A549 (cell line): ENCODE measurements around the gene PXDC1. TPM values are rescaled to one million over a fixed set of nuclear protein-coding genes. Genes with fewer than 3 reads are reported as not detected.

Source experiments
- ATAC-seq, 2 experiments: fragments of 200-7000 bp in 1 of 2; fragments of >200 bp in 1 of 2; cut with Nextera tagmentation in 1 of 2; cut with Tn5 transposase in 1 of 2; 3 replicates each; pipeline versions ENCODE4 v1.8.0 to v1.9.1; 2018 to 2020; ENCODE audit warnings: mild to moderate bottlenecking in 1 of 2, moderate library complexity in 1 of 2
- CTCF ChIA-PET: fragments of 300-600 bp; sonication (Branson Sonifier 250); formaldehyde crosslinking; extraction: SDS; loops from one replicate; lab custom pipeline; 2021; ENCODE audit warnings: antibody characterized with exemption, inconsistent platforms; lab: Yijun Ruan, JAX
- POLR2A ChIA-PET: fragments of 350-600 bp; formaldehyde crosslinking; extraction: SDS; loops from one replicate; lab custom pipeline; 2021; ENCODE audit warnings: antibody characterized with exemption, inconsistent platforms; lab: Yijun Ruan, JAX
- DNase-seq, 2 experiments: peaks; one replicate each; pipeline versions ENCODE4 v3.0.0 to v3.0.0-alpha.2; 2011 to 2016; ENCODE audit warnings: low read depth in 1 of 2, low spot score in 1 of 2
- FAIRE-seq: peaks from 2 replicates; lab custom pipeline; 2011; peaks lifted over from hg19 to GRCh38; lab: Jason Lieb, UNC
- H3K27ac ChIP-seq, 2 experiments: fragments of >200 bp; sonication (Bioruptor Twin); formaldehyde crosslinking; 3 replicates each; pipeline ENCODE4 v1.5.1; 2016 to 2017
- H3K4me1 ChIP-seq: fragments of >200 bp; sonication (Bioruptor Twin); formaldehyde crosslinking; 3 replicates; pipeline ENCODE4 v1.6.1; 2016
- H3K4me2 ChIP-seq: fragments of >200 bp; sonication (Bioruptor Twin); formaldehyde crosslinking; 3 replicates; pipeline ENCODE4 v1.6.1; 2016
- H3K4me3 ChIP-seq: fragments of >200 bp; sonication (Bioruptor Twin); formaldehyde crosslinking; 3 replicates; pipeline ENCODE4 v1.5.1; 2016
- H3K9me3 ChIP-seq: fragments of >200 bp; sonication (Bioruptor Twin); formaldehyde crosslinking; 3 replicates; pipeline ENCODE4 v1.6.1; 2016
- CBX8 ChIP-seq: fragments of 200-600 bp; sonication (generic); IDR thresholded peaks from 2 replicates; pipeline ENCODE4 v1.6.1; 2016
- EP300 ChIP-seq, 2 experiments: fragments of >200 bp; sonication (Bioruptor Twin); formaldehyde crosslinking; IDR thresholded peaks; 2 replicates in 1 of 2; 3 replicates in 1 of 2; pipeline ENCODE4 v1.6.1; 2016 to 2017
- FOSL2 ChIP-seq, 2 experiments: fragments of 450-650 bp in 1 of 2; fragments of >200 bp in 1 of 2; sonication (Bioruptor Twin) in 1 of 2; formaldehyde crosslinking; IDR thresholded peaks; 2 replicates each; pipeline versions ENCODE4 v1.5.0 to v1.6.1; 2016 to 2020; ENCODE audit warnings: mild to moderate bottlenecking in 1 of 2, moderate library complexity in 1 of 2
- GATA3 ChIP-seq: IDR thresholded peaks from 2 replicates; pipeline ENCODE4 v1.6.1; 2012; ENCODE audit warnings: borderline replicate concordance
- HDAC2 ChIP-seq: fragments of 200-600 bp; sonication (generic); IDR thresholded peaks from 2 replicates; pipeline ENCODE4 v1.6.1; 2016
- HEYL ChIP-seq: fragments of 250-450 bp; sonication (Bioruptor Pico); IDR thresholded peaks from 2 replicates; pipeline ENCODE4 v1.8.0; 2021; ENCODE audit warnings: mild to moderate bottlenecking, moderate library complexity
- HMGXB4 ChIP-seq: fragments of 250-450 bp; sonication (Bioruptor Pico); IDR thresholded peaks from 2 replicates; pipeline ENCODE4 v1.5.0; 2021; ENCODE audit warnings: mild to moderate bottlenecking, moderate library complexity, borderline replicate concordance
- HOXA7 ChIP-seq: fragments of 250-450 bp; sonication (Bioruptor Pico); IDR thresholded peaks from 2 replicates; pipeline ENCODE4 v1.5.0; 2020; ENCODE audit warnings: mild to moderate bottlenecking, moderate library complexity
- HOXB13 ChIP-seq: fragments of 250-450 bp; sonication (Bioruptor Pico); IDR thresholded peaks from 2 replicates; pipeline ENCODE4 v1.5.0; 2020; ENCODE audit warnings: low read depth, mild to moderate bottlenecking, moderate library complexity
- HOXB5 ChIP-seq: fragments of 250-450 bp; sonication (Bioruptor Pico); IDR thresholded peaks from 2 replicates; pipeline ENCODE4 v1.5.0; 2020; ENCODE audit warnings: mild to moderate bottlenecking, moderate library complexity
- JUN ChIP-seq, 2 experiments: fragments of >200 bp; sonication (Bioruptor Twin); formaldehyde crosslinking; IDR thresholded peaks; 2 replicates in 1 of 2; 3 replicates in 1 of 2; pipeline ENCODE4 v1.6.1; 2016 to 2017
- JUNB ChIP-seq: fragments of >200 bp; sonication (Bioruptor Twin); formaldehyde crosslinking; IDR thresholded peaks from 2 replicates; pipeline ENCODE4 v1.6.1; 2016
- MAFK ChIP-seq: fragments of 450-650 bp; IDR thresholded peaks from 2 replicates; pipeline ENCODE4 v1.6.1; 2014; ENCODE audit not compliant: partially characterized antibody
- MAX ChIP-seq: IDR thresholded peaks from 2 replicates; pipeline ENCODE4 v1.6.1; 2012
- MAZ ChIP-seq: fragments of 150-350 bp; IDR thresholded peaks from 2 replicates; pipeline ENCODE4 v1.6.1; 2014; ENCODE audit warnings: antibody characterized with exemption, low read depth, low read length, borderline replicate concordance
- NFE2L2 ChIP-seq: fragments of 150-350 bp; conservative IDR thresholded peaks from 2 replicates; pipeline ENCODE4 v1.6.1; 2014; ENCODE audit warnings: low read length
- NR3C1 ChIP-seq: fragments of >200 bp; sonication (Bioruptor Twin); formaldehyde crosslinking; IDR thresholded peaks from 3 replicates; pipeline ENCODE4 v1.6.1; 2017
- PHF8 ChIP-seq: fragments of 200-600 bp; sonication (generic); IDR thresholded peaks from 2 replicates; pipeline ENCODE4 v1.6.1; 2016; ENCODE audit warnings: low read depth, mild to moderate bottlenecking, antibody characterized with exemption, moderate library complexity, borderline replicate concordance
- POLR2AphosphoS2 ChIP-seq: conservative IDR thresholded peaks from 2 replicates; pipeline ENCODE4 v1.6.1; 2012; ENCODE audit warnings: low read length, improper control_type of control experiment, inconsistent platforms
- SMC3 ChIP-seq: fragments of >200 bp; sonication (Bioruptor Twin); formaldehyde crosslinking; IDR thresholded peaks from 3 replicates; pipeline ENCODE4 v1.6.1; 2018; ENCODE audit warnings: inconsistent platforms
- SREBF2 ChIP-seq: fragments of 450-650 bp; IDR thresholded peaks from 2 replicates; pipeline ENCODE4 v1.6.1; 2014; ENCODE audit warnings: mild to moderate bottlenecking, moderate library complexity
- ZC3H11A ChIP-seq: fragments of 450-650 bp; IDR thresholded peaks from 2 replicates; pipeline ENCODE4 v1.6.1; 2014; ENCODE audit warnings: antibody characterized with exemption, mild to moderate bottlenecking
- ZFP36 ChIP-seq: fragments of 450-650 bp; IDR thresholded peaks from 2 replicates; pipeline ENCODE4 v1.6.1; 2014; ENCODE audit warnings: borderline replicate concordance; ENCODE audit not compliant: partially characterized antibody
- ZSCAN20 ChIP-seq: fragments of 250-450 bp; sonication (Bioruptor Pico); IDR thresholded peaks from 2 replicates; pipeline ENCODE4 v1.8.0; 2022; ENCODE audit warnings: mild to moderate bottlenecking, moderate library complexity
- WGBS: methylation state at CpG from one replicate; pipeline ENCODE4 v1.1.6; 2017; ENCODE audit errors: missing lambda C conversion rate; 5-methylcytosine and 5-hydroxymethylcytosine counted together
- polyA plus RNA-seq, 4 experiments: library from polyadenylated mRNA; depleted of rRNA in 3 of 4; stranded (reverse); fragments of >200 nt; fragmentation: RNase III in 1 of 4; extraction: RNeasy Plus Mini Kit Qiagen cat#74134 plus additional on column Dnase treatment in 1 of 4; gene quantifications; 2 replicates in 3 of 4; 3 replicates in 1 of 4; pipeline ENCODE4 v1.2.3, GENCODE V29; 2011 to 2017
- TF ChIP-seq, protein P1 (sequence below): fragments of 200-600 bp; sonication (generic); IDR thresholded peaks from 2 replicates; pipeline ENCODE4 v1.6.1; 2016; ENCODE audit warnings: antibody characterized with exemption, mild to moderate bottlenecking, moderate library complexity
- TF ChIP-seq, protein P2 (sequence below): fragments of 450-650 bp; IDR thresholded peaks from 2 replicates; pipeline ENCODE4 v1.6.1; 2014; ENCODE audit warnings: antibody characterized with exemption
- TF ChIP-seq, protein P3 (sequence below): fragments of >200 bp; sonication (Bioruptor Twin); formaldehyde crosslinking; IDR thresholded peaks from 2 replicates; pipeline ENCODE4 v1.6.1; 2016

The PXDC1 gene
- polyA plus RNA-seq, 2 of the 4 experiments (the other 2 are of a cell fraction) = 2.5 to 6.6 TPM

DNA sequence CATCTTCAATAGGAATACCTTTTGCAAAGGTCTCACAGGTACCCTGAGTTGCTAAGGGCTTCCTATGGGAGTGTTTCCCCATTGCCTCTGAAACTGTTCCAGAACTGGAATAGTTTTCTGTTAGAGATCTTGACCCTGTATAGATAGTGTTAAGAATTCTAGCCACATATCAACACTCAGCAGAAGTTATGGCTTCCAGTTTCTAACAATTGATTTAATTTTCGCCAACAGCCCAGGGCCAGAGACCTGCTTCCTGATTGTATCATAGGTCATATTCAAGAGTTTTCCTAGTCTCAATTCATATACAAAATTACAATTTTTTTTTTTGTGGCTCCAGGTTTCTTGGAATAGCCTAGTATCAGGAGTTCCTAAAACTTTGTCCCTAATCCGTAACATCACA lies 61.0 kb downstream of the PXDC1 start:
- POLR2A ChIA-PET = no interaction called here
- TF ChIP-seq FOSL2 (IDR thresholded peaks at IDR 0.05) (no peak), FOSL2 (CRISPR knock-in tag; IDR thresholded peaks at IDR 0.05) (no peak), HOXB5 (CRISPR knock-in tag) (no peak), JUN (IDR thresholded peaks at IDR 0.05) (no peak), NR3C1 (no peak), GATA3 (no peak), PHF8 (no peak), CBX8 (no peak), ZSCAN20 (no peak), HOXB13 (no peak), ZFP36 (no peak), HOXA7 (no peak), HDAC2 (no peak), HEYL (CRISPR knock-in tag) (no peak), HMGXB4 (no peak), EP300 (IDR thresholded peaks at IDR 0.05) (no peak), NFE2L2 (no peak), MAZ (no peak)
- TF ChIP-seq, protein P1, sequence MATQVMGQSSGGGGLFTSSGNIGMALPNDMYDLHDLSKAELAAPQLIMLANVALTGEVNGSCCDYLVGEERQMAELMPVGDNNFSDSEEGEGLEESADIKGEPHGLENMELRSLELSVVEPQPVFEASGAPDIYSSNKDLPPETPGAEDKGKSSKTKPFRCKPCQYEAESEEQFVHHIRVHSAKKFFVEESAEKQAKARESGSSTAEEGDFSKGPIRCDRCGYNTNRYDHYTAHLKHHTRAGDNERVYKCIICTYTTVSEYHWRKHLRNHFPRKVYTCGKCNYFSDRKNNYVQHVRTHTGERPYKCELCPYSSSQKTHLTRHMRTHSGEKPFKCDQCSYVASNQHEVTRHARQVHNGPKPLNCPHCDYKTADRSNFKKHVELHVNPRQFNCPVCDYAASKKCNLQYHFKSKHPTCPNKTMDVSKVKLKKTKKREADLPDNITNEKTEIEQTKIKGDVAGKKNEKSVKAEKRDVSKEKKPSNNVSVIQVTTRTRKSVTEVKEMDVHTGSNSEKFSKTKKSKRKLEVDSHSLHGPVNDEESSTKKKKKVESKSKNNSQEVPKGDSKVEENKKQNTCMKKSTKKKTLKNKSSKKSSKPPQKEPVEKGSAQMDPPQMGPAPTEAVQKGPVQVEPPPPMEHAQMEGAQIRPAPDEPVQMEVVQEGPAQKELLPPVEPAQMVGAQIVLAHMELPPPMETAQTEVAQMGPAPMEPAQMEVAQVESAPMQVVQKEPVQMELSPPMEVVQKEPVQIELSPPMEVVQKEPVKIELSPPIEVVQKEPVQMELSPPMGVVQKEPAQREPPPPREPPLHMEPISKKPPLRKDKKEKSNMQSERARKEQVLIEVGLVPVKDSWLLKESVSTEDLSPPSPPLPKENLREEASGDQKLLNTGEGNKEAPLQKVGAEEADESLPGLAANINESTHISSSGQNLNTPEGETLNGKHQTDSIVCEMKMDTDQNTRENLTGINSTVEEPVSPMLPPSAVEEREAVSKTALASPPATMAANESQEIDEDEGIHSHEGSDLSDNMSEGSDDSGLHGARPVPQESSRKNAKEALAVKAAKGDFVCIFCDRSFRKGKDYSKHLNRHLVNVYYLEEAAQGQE = no peak
- TF ChIP-seq, protein P2, sequence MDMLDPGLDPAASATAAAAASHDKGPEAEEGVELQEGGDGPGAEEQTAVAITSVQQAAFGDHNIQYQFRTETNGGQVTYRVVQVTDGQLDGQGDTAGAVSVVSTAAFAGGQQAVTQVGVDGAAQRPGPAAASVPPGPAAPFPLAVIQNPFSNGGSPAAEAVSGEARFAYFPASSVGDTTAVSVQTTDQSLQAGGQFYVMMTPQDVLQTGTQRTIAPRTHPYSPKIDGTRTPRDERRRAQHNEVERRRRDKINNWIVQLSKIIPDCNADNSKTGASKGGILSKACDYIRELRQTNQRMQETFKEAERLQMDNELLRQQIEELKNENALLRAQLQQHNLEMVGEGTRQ = no peak
- 83% methylated on average over 2 of the region's 2 CpGs for WGBS
- Histone ChIP-seq H3K4me3 (no peak overlapping the region), H3K4me2 (no peak overlapping the region), H3K9me3 (no peaks in the 10 kb centered on the region), H3K4me1 (peaks cover 5% of the 10 kb centered on the region; the same call in 1 of the 3 replicates), H3K27ac (no peak overlapping the region)
- CTCF ChIA-PET = no interaction called here
- FAIRE-seq (no peak), DNase-seq (no peak), ATAC-seq (no peak)

GRCh38 chr6:3687847-3688246 lies 63.7 kb downstream of the PXDC1 start:
- ChIA-PET CTCF (no interaction called here), POLR2A (no interaction called here)
- WGBS = 28% methylated on average over 1 of the region's 1 CpG
- no peak for DNase-seq
- ATAC-seq = no peak
- H3K4me2 ChIP-seq = no peak overlapping the region
- no peak for FAIRE-seq
- TF ChIP-seq, protein P1 = no peak
- TF ChIP-seq MAFK (no peak), SREBF2 (no peak), SMC3 (no peak), ZSCAN20 (no peak), FOSL2 (IDR thresholded peaks at IDR 0.05) (no peak), FOSL2 (CRISPR knock-in tag; IDR thresholded peaks at IDR 0.05) (no peak), JUNB (no peak), HOXA7 (no peak), MAX (no peak), POLR2AphosphoS2 (no peak), ZC3H11A (no peak)
- TF ChIP-seq, protein P3, sequence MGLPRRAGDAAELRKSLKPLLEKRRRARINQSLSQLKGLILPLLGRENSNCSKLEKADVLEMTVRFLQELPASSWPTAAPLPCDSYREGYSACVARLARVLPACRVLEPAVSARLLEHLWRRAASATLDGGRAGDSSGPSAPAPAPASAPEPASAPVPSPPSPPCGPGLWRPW = no peak
- H3K4me3 ChIP-seq = no peak overlapping the region
- no peak overlapping the region for H3K27ac ChIP-seq
- H3K9me3 ChIP-seq = no peaks in the 10 kb centered on the region
- H3K4me1 ChIP-seq = no peaks in the 10 kb centered on the region
